ACC112 (cell line): ENCODE measurements around the gene RPL10A.

ENCODE experiments used
- H2AFZ ChIP-seq: fragments of 200-600 bp; sonication (generic); one replicate; pipeline ENCODE4 v1.6.0; 2017; ENCODE audit warnings: antibody characterized with exemption, low read length; ENCODE audit not compliant: unreplicated experiment
- H3K27ac ChIP-seq: fragments of 200-600 bp; sonication (generic); 2 replicates; pipeline ENCODE4 v1.5.1; 2014; ENCODE audit warnings: low read depth, mild to moderate bottlenecking, antibody characterized with exemption, low read length, moderate library complexity
- H3K27me3 ChIP-seq: fragments of 200-600 bp; sonication (generic); 2 replicates; pipeline ENCODE4 v1.6.1; 2014; ENCODE audit warnings: mild to moderate bottlenecking, antibody characterized with exemption, low read length, moderate library complexity, mixed read lengths; ENCODE audit not compliant: insufficient read depth
- H3K36me3 ChIP-seq: fragments of 200-600 bp; sonication (generic); 2 replicates; pipeline ENCODE4 v1.6.1; 2016; ENCODE audit warnings: mild to moderate bottlenecking, antibody characterized with exemption, low read length, moderate library complexity, mixed read lengths; ENCODE audit not compliant: insufficient read depth
- H3K4me1 ChIP-seq: fragments of 200-600 bp; sonication (generic); one replicate; pipeline ENCODE4 v1.6.1; 2016; ENCODE audit warnings: low read length, mixed read lengths; ENCODE audit not compliant: insufficient read depth, unreplicated experiment, control insufficient read depth
- H3K4me3 ChIP-seq: fragments of 200-600 bp; sonication (generic); 2 replicates; pipeline ENCODE4 v1.5.1; 2014; ENCODE audit warnings: mild to moderate bottlenecking, low read depth, low read length
- H3K79me2 ChIP-seq: fragments of 200-600 bp; sonication (generic); one replicate; pipeline ENCODE4 v1.6.0; 2016; ENCODE audit warnings: low read length; ENCODE audit not compliant: control insufficient read depth, unreplicated experiment, insufficient read depth

Gene RPL10A

GRCh38 chr6:35468980-35469750 is 964 bp downstream of the RPL10A start:
- no peak overlapping the region for H2AFZ ChIP-seq

GRCh38 chr6:35469751-35470662 is 1.8 kb downstream of the RPL10A start:
- H3K27me3 ChIP-seq, result no peaks in the 10 kb centered on the region
- H3K4me1 ChIP-seq, result peaks cover 20% of the 10 kb centered on the region
- no peak overlapping the region for H2AFZ ChIP-seq
- H3K27ac ChIP-seq, result peak overlapping the region; percentile 78
- H3K36me3 ChIP-seq, result peaks cover 35% of the 10 kb centered on the region
- peak overlapping the region; percentile 99 for H3K4me3 ChIP-seq
- peaks cover 40% of the 10 kb centered on the region for H3K79me2 ChIP-seq

More at GRCh38 chr6:35468980-35469750, 964 bp downstream of the RPL10A start:
- peaks cover 20% of the 10 kb centered on the region for H3K4me1 ChIP-seq
- H3K27ac ChIP-seq, result peak overlapping the region; percentile 78
- peak overlapping the region; percentile 99 for H3K4me3 ChIP-seq
- peaks cover 40% of the 10 kb centered on the region for H3K79me2 ChIP-seq
- H3K36me3 ChIP-seq, result peaks cover 35% of the 10 kb centered on the region
- no peaks in the 10 kb centered on the region for H3K27me3 ChIP-seq

GRCh38 chr6:35470663-35471120 is 2.5 kb downstream of the RPL10A start:
- peaks cover 35% of the 10 kb centered on the region for H3K36me3 ChIP-seq
- H3K27ac ChIP-seq, result peak overlapping the region; percentile 47
- H3K27me3 ChIP-seq, result no peaks in the 10 kb centered on the region
- H3K4me1 ChIP-seq, result peaks cover 20% of the 10 kb centered on the region
- H2AFZ ChIP-seq, result no peak overlapping the region
- peaks cover 40% of the 10 kb centered on the region for H3K79me2 ChIP-seq
- peak overlapping the region; percentile 99 for H3K4me3 ChIP-seq

- H3K4me1 ChIP-seq, result peaks cover 20% of the 10 kb centered on the region
- peak overlapping the region; percentile 3; the same call in 1 of the 2 replicates for H3K27ac ChIP-seq
- H3K27me3 ChIP-seq, result no peaks in the 10 kb centered on the region
- no peak overlapping the region for H2AFZ ChIP-seq
- H3K4me3 ChIP-seq, result peak overlapping the region; percentile 0; the same call in 1 of the 2 replicates
- peaks cover 35% of the 10 kb centered on the region for H3K36me3 ChIP-seq
- peaks cover 40% of the 10 kb centered on the region for H3K79me2 ChIP-seq
Measured at GRCh38 chr6:35471836-35472345, 3.7 kb downstream of the RPL10A start.

- peaks cover 20% of the 10 kb centered on the region for H3K4me1 ChIP-seq
- no peak overlapping the region for H3K4me3 ChIP-seq
- H3K27ac ChIP-seq, result no peak overlapping the region
- H2AFZ ChIP-seq, result no peak overlapping the region
- H3K27me3 ChIP-seq, result no peaks in the 10 kb centered on the region
- peaks cover 39% of the 10 kb centered on the region for H3K79me2 ChIP-seq
- H3K36me3 ChIP-seq, result peaks cover 35% of the 10 kb centered on the region
Measured at GRCh38 chr6:35473075-35473849, 5.1 kb downstream of the RPL10A start.

- Histone ChIP-seq H3K79me2 (peaks cover 34% of the 10 kb centered on the region), H3K27me3 (no peaks in the 10 kb centered on the region), H2AFZ (no peak overlapping the region), H3K27ac (no peak overlapping the region), H3K4me3 (no peak overlapping the region), H3K4me1 (peaks cover 20% of the 10 kb centered on the region), H3K36me3 (peaks cover 33% of the 10 kb centered on the region)
Measured at GRCh38 chr6:35473850-35474130, 5.6 kb downstream of the RPL10A start.

GRCh38 chr6:35474131-35474941 is 6.1 kb downstream of the RPL10A start:
- H3K36me3 ChIP-seq, result peaks cover 28% of the 10 kb centered on the region

GRCh38 chr6:35474942-35475570 is 6.9 kb downstream of the RPL10A start:
- no peak overlapping the region for H3K4me3 ChIP-seq
- H3K36me3 ChIP-seq, result peaks cover 21% of the 10 kb centered on the region
- no peak overlapping the region for H2AFZ ChIP-seq
- H3K27me3 ChIP-seq, result no peaks in the 10 kb centered on the region
- peaks cover 20% of the 10 kb centered on the region for H3K4me1 ChIP-seq
- no peak overlapping the region for H3K27ac ChIP-seq
- peaks cover 21% of the 10 kb centered on the region for H3K79me2 ChIP-seq

More at GRCh38 chr6:35474131-35474941, 6.1 kb downstream of the RPL10A start:
- no peak overlapping the region for H2AFZ ChIP-seq
- H3K79me2 ChIP-seq, result peaks cover 28% of the 10 kb centered on the region
- H3K27ac ChIP-seq, result no peak overlapping the region
- H3K27me3 ChIP-seq, result no peaks in the 10 kb centered on the region
- no peak overlapping the region for H3K4me3 ChIP-seq
- peaks cover 20% of the 10 kb centered on the region for H3K4me1 ChIP-seq

- Histone ChIP-seq H3K4me1 (peaks cover 18% of the 10 kb centered on the region), H2AFZ (no peak overlapping the region), H3K79me2 (peaks cover 16% of the 10 kb centered on the region), H3K36me3 (peaks cover 15% of the 10 kb centered on the region), H3K27me3 (no peaks in the 10 kb centered on the region), H3K4me3 (no peak overlapping the region), H3K27ac (no peak overlapping the region)
Measured at GRCh38 chr6:35475573-35475972, 7.4 kb downstream of the RPL10A start.
